ENCODE data around the gene MRPS7. TPM values are rescaled to one million over a fixed set of nuclear protein-coding genes. Genes with fewer than 3 reads are reported as not detected.

MRPS7 gene
- 10 to 100 TPM; 23.7 to 56.7 (median 36.9) TPM for total RNA-seq

DNA sequence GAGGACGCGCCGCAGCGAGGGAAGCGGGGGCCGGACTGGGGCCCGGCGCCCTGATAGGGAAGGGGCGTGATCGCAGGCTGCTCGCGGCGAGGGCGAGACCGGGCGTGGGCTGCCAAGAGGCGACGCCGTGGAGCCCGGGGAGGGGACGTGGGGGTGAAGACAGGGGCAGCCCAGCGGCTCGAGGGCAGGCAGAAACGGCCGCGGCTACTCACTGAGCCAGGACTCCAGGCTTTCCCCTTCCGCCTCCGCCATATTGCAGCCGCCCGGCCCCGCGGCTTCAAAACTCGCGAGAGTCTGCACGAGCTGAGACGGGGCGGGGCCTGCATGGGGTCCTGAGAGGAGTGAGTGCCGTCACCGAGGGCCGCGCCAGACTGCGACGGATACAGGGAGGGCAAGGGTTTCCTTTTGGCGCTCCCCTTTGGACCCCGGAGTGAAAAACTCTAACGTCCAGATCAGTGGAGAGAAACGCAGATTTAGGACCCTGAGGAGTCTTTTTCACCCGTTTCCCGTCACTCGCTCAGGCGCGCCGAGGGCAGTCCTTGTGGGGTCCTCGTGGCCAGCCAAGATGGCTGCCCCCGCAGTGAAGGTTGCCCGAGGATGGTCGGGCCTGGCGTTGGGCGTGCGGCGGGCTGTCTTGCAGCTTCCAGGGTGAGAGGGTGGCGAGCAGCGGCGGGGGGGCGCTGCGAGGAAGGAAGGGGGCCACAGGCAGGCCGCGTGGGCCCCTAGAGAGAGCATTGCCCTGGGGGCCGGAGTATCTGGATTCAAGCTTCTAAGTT lies at the start of gene MRPS7, which contains the start of gene GGA3:
MRPS7 (plus strand) TSS at position 544 of the 776 bp plus-strand sequence; CDS start at position 566, 22 bp downstream.
GGA3 (minus strand) TSS at position 271 of the 776 bp plus-strand sequence; CDS start at position 252, 19 bp downstream.
- Histone ChIP-seq H3K9me3 (no peaks in the 10 kb centered on the region), H3K27me3 (no peaks in the 10 kb centered on the region), H3K36me3 (peaks cover 7 to 35% (median 29%) of the 10 kb centered on the region in 4 donors), H3K27ac (peak within 1 kb of the TSS; percentile 95 to 99 (median 97)), H3K4me3 (peak within 1 kb of the TSS; percentile 79 to 97 (median 92)), H3K4me1 (peaks cover 27 to 50% (median 33%) of the 10 kb centered on the region in 4 donors)
- peak; percentile 95 to 98 for DNase-seq
- TF ChIP-seq POLR2A (IDR thresholded peaks at IDR 0.05) (peak in 3 of 4 donors; percentile 56 to 87 (median 67)), EP300 (IDR thresholded peaks at IDR 0.05) (no peak), POLR2AphosphoS5 (IDR thresholded peaks at IDR 0.05) (peak; percentile 60 to 74)
- TF ChIP-seq, protein P1, sequence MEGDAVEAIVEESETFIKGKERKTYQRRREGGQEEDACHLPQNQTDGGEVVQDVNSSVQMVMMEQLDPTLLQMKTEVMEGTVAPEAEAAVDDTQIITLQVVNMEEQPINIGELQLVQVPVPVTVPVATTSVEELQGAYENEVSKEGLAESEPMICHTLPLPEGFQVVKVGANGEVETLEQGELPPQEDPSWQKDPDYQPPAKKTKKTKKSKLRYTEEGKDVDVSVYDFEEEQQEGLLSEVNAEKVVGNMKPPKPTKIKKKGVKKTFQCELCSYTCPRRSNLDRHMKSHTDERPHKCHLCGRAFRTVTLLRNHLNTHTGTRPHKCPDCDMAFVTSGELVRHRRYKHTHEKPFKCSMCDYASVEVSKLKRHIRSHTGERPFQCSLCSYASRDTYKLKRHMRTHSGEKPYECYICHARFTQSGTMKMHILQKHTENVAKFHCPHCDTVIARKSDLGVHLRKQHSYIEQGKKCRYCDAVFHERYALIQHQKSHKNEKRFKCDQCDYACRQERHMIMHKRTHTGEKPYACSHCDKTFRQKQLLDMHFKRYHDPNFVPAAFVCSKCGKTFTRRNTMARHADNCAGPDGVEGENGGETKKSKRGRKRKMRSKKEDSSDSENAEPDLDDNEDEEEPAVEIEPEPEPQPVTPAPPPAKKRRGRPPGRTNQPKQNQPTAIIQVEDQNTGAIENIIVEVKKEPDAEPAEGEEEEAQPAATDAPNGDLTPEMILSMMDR (IDR thresholded peaks at IDR 0.05), result peak in 3 of 6 experiments; percentile 5 to 26 (median 7)
- peak; percentile 99 for ATAC-seq (ENCODE audit: low FRiP score in 2 of 2)
- WGBS, 2 donors, result 0% methylated on average over 36 to 48 of the region's 69 CpGs

DNA sequence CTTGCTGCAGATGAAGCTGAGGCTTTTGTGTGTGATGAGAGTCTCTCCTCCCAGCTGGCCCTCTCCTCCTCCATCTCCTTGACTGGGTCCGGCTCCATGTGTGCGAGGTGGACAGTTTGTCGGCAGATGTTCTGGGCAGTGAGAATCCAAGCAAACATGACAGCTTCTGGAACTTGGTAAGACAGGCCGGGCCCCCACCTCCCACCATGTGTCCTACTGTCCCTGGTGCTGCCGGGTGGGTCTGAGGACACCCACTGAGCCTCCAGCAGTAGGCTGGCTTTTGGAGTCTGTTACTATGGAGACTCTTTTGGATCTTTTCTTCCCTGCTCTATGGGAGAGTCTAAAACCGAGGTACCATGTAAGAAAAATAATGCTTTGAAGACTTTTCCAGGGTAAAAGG lies 43.5 kb upstream of the MRPS7 start:
- H3K27me3 ChIP-seq, result no peaks in the 10 kb centered on the region
- H3K27ac ChIP-seq, result no peak overlapping the region
- H3K4me3 ChIP-seq, result no peak overlapping the region
- no peaks in the 10 kb centered on the region for H3K9me3 ChIP-seq
- H3K4me1 ChIP-seq, result no peaks in the 10 kb centered on the region
- no peak for DNase-seq
- no peak for ATAC-seq (ENCODE audit: low FRiP score in 2 of 2)
- TF ChIP-seq POLR2AphosphoS5 (IDR thresholded peaks at IDR 0.05) (no peak), POLR2A (IDR thresholded peaks at IDR 0.05) (no peak), EP300 (IDR thresholded peaks at IDR 0.05) (no peak)
- TF ChIP-seq, protein P1 (IDR thresholded peaks at IDR 0.05), result no peak
- WGBS, 2 donors, result 81 to 96% methylated on average over 6 of the region's 6 CpGs
- H3K36me3 ChIP-seq, result peaks cover 28 to 88% (median 65%) of the 10 kb centered on the region in 4 donors

DNA sequence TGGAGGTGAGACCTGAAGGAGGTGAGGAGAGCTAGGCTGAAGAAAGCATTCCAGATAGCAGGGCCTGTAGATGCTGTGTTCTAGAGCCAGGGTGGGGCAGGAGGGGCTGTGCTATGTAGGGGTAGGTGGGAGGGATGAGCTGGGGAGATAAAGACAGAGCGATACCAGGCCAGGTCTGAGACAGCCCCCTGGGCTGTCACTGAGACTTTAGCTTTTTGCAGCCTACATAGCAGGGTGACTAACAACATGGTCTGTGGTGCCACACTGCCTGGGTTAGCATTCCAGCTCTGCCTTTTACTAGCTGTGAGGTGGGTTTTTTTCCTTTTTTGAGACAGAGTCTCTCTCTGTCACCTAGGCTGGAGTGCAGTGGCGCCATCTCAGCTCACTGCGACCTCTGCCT lies 41.9 kb upstream of the MRPS7 start:
- Histone ChIP-seq H3K36me3 (peaks cover 21 to 88% (median 60%) of the 10 kb centered on the region in 4 donors), H3K4me1 (no peaks in the 10 kb centered on the region), H3K27me3 (no peaks in the 10 kb centered on the region), H3K4me3 (no peak overlapping the region), H3K9me3 (no peaks in the 10 kb centered on the region), H3K27ac (no peak overlapping the region)
- TF ChIP-seq POLR2A (IDR thresholded peaks at IDR 0.05), result no peak
- no peak for TF ChIP-seq EP300 (IDR thresholded peaks at IDR 0.05)
- TF ChIP-seq, protein P1 (IDR thresholded peaks at IDR 0.05), result no peak
- no peak for TF ChIP-seq POLR2AphosphoS5 (IDR thresholded peaks at IDR 0.05)
- ATAC-seq (ENCODE audit: low FRiP score in 2 of 2) (no peak), DNase-seq (no peak)
- 93 to 98% methylated on average over 3 of the region's 3 CpGs for WGBS, 2 donors

DNA sequence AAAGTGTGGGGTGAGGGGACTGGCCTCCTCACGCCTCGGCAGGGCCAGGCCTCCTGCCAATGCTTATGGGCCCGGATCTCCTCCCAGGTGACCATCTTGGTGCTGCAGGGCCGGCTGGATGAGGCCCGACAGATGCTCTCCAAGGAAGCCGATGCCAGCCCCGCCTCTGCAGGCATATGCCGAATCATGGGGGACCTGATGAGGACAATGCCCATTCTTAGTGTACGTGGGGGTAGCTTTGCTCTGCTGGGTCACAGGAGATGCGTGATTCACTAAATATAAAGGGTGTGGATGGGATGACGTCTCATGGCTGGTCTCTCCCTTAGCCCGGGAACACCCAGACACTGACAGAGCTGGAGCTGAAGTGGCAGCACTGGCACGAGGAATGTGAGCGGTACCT lies 36.7 kb upstream of the MRPS7 start:
- peak in 1 of 2 donors; percentile 25 for ATAC-seq (ENCODE audit: low FRiP score in 2 of 2)
- Histone ChIP-seq H3K27ac (no peak overlapping the region), H3K27me3 (no peaks in the 10 kb centered on the region), H3K36me3 (peaks cover 14 to 85% (median 44%) of the 10 kb centered on the region in 4 donors), H3K9me3 (no peaks in the 10 kb centered on the region), H3K4me1 (peaks cover 0 to 19% (median 13%) of the 10 kb centered on the region in 4 donors), H3K4me3 (no peak overlapping the region)
- TF ChIP-seq, protein P1 (IDR thresholded peaks at IDR 0.05), result no peak
- TF ChIP-seq POLR2AphosphoS5 (IDR thresholded peaks at IDR 0.05), result no peak
- TF ChIP-seq EP300 (IDR thresholded peaks at IDR 0.05), result no peak
- no peak for TF ChIP-seq POLR2A (IDR thresholded peaks at IDR 0.05)
- peak in 1 of 2 donors; percentile 54 for DNase-seq
- WGBS, 2 donors, result 74 to 86% methylated on average over 8 to 14 of the region's 14 CpGs
